Neural crest cell (in vitro differentiated cells): Measurements from ENCODE around the gene PTPRG. TPM values are rescaled to one million over a fixed set of nuclear protein-coding genes. Genes with fewer than 3 reads are reported as not detected.

Experiments used
- DNase-seq: peaks from one replicate; pipeline ENCODE4 v3.0.0; 2021; ENCODE audit warnings: low read depth, mixed read lengths, low spot score
- H3K27ac Mint-ChIP-seq: one replicate; pipeline ENCODE4 v1.8.0; 2021; ENCODE audit warnings: mild to moderate bottlenecking, mixed read lengths; ENCODE audit not compliant: unreplicated experiment
- H3K27me3 Mint-ChIP-seq: 2 replicates; pipeline ENCODE4 v1.8.0; 2021; ENCODE audit warnings: low read depth, mild to moderate bottlenecking, mixed read lengths
- H3K36me3 Mint-ChIP-seq: 2 replicates; pipeline ENCODE4 v1.8.0; 2021; ENCODE audit warnings: low read depth, mild to moderate bottlenecking, mixed read lengths
- H3K4me1 Mint-ChIP-seq: 2 replicates; pipeline ENCODE4 v1.8.0; 2021; ENCODE audit warnings: mixed read lengths
- H3K4me3 Mint-ChIP-seq: one replicate; pipeline ENCODE4 v1.8.0; 2021; ENCODE audit warnings: mild to moderate bottlenecking, mixed read lengths
- H3K9me3 Mint-ChIP-seq: 2 replicates; pipeline ENCODE4 v1.8.0; 2021; ENCODE audit warnings: mixed read lengths
- total RNA-seq: library from RNA; stranded (reverse); gene quantifications from 2 replicates; pipeline ENCODE4 v1.2.1, GENCODE V29; 2021
- TF ChIP-seq, protein P1 (sequence below): fragments of 200-600 bp; sonication (generic); conservative IDR thresholded peaks from 2 replicates; pipeline ENCODE4 v1.5.0; 2021; ENCODE audit warnings: antibody characterized with exemption, mild to moderate bottlenecking

PTPRG gene
- total RNA-seq, 1 donor from 2014 or later = 41.2 TPM

DNA sequence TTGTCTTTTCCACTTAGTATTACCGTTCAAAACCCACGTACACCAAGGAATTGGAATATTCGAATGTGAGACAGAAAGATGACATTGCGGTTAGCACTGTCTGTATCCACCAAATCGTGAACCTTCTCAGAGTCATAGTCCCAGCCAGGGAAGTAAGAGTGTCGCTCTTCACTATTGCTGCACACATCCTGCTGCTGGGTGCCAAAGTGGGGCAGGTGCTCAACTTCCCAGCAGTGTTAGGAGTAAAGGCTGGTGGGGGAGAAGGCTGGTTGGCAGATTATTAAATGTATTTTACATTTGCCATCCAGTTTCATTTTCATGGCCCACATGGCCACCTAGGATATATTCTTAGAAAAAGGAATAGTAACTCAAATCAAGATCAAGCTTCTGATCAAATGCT lies 65.1 kb downstream of the PTPRG start:
- DNase-seq = no peak
- no peaks in the 10 kb centered on the region for H3K27me3 Mint-ChIP-seq
- peaks cover 3% of the 10 kb centered on the region for H3K36me3 Mint-ChIP-seq
- TF ChIP-seq, protein P1, sequence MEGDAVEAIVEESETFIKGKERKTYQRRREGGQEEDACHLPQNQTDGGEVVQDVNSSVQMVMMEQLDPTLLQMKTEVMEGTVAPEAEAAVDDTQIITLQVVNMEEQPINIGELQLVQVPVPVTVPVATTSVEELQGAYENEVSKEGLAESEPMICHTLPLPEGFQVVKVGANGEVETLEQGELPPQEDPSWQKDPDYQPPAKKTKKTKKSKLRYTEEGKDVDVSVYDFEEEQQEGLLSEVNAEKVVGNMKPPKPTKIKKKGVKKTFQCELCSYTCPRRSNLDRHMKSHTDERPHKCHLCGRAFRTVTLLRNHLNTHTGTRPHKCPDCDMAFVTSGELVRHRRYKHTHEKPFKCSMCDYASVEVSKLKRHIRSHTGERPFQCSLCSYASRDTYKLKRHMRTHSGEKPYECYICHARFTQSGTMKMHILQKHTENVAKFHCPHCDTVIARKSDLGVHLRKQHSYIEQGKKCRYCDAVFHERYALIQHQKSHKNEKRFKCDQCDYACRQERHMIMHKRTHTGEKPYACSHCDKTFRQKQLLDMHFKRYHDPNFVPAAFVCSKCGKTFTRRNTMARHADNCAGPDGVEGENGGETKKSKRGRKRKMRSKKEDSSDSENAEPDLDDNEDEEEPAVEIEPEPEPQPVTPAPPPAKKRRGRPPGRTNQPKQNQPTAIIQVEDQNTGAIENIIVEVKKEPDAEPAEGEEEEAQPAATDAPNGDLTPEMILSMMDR = no peak
- H3K9me3 Mint-ChIP-seq = no peaks in the 10 kb centered on the region
- no peak overlapping the region for H3K27ac Mint-ChIP-seq
- peaks cover 11% of the 10 kb centered on the region for H3K4me1 Mint-ChIP-seq
- H3K4me3 Mint-ChIP-seq = no peak overlapping the region

DNA sequence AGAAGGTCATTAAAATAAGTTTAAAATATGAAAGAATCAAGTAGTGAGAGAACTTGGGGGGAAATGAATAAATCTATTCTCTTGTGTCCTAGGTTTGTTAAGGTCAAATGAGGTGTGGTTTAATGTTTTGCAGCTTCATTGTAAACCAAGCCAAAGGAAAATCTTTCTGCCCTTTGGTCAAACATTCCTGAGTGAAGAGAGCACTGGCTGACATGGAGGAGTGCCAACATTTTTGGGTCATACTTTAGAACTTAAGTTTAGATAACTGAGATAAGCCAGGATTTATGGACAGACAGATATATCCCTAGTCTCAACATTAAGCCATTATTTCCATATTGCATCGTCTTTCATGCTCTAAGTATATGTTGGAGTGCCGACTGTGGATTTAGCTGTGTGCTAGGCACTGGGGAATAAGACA lies 66.4 kb downstream of the PTPRG start:
- H3K4me3 Mint-ChIP-seq = no peak overlapping the region
- TF ChIP-seq, protein P1 = no peak
- no peak overlapping the region for H3K27ac Mint-ChIP-seq
- peaks cover 7% of the 10 kb centered on the region for H3K36me3 Mint-ChIP-seq
- DNase-seq = no peak
- H3K27me3 Mint-ChIP-seq = no peaks in the 10 kb centered on the region
- H3K4me1 Mint-ChIP-seq = peaks cover 11% of the 10 kb centered on the region
- peaks cover 2% of the 10 kb centered on the region for H3K9me3 Mint-ChIP-seq

DNA sequence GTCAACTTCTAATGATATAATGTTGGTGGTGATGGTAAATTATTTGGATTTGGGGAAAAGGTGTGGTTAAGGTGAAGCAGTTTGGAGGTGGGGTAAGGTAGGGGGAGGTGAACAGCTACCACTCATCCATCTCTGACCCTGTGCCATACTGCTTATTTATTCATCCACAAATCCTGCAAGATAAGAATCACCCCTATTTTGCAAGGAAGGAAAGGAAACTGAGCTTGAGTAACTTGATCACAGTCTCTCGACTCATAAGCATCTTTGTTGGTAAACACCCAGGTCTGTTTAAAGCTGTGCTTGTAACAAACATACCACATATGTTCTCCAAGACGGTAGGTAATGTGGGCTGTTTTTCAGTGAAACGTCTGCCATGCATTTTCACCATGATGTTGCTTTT lies 67.3 kb downstream of the PTPRG start:
- DNase-seq = no peak
- Mint-ChIP-seq H3K9me3 (peaks cover 6% of the 10 kb centered on the region), H3K4me1 (peaks cover 14% of the 10 kb centered on the region), H3K27ac (peak overlapping the region; percentile 35), H3K36me3 (peaks cover 6% of the 10 kb centered on the region), H3K4me3 (no peak overlapping the region), H3K27me3 (no peaks in the 10 kb centered on the region)
- TF ChIP-seq, protein P1 = no peak

DNA sequence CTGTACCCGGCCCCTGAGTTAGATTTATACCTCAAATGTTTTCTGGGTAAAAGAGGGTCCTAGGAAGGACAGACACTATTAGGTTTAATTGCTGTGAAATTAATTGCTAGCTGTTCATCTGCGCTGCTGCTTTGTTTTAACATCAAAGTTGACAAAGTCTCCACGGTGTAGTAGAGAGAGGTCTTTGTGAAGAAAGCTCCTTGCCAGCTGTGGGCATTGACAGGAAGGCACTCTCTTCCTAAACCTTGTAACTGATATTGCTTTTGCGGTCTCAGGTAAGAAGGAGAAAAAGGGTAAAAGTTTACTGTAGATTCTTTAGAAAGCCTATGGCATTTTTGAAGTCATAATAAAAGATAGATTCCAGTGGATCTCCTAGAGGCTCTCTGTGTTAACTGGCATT lies 68.1 kb downstream of the PTPRG start:
- H3K4me3 Mint-ChIP-seq = no peak overlapping the region
- peaks cover 6% of the 10 kb centered on the region for H3K9me3 Mint-ChIP-seq
- no peak for DNase-seq
- H3K27ac Mint-ChIP-seq = no peak overlapping the region
- H3K36me3 Mint-ChIP-seq = peaks cover 6% of the 10 kb centered on the region
- TF ChIP-seq, protein P1 = no peak
- no peaks in the 10 kb centered on the region for H3K27me3 Mint-ChIP-seq
- H3K4me1 Mint-ChIP-seq = peaks cover 14% of the 10 kb centered on the region

DNA sequence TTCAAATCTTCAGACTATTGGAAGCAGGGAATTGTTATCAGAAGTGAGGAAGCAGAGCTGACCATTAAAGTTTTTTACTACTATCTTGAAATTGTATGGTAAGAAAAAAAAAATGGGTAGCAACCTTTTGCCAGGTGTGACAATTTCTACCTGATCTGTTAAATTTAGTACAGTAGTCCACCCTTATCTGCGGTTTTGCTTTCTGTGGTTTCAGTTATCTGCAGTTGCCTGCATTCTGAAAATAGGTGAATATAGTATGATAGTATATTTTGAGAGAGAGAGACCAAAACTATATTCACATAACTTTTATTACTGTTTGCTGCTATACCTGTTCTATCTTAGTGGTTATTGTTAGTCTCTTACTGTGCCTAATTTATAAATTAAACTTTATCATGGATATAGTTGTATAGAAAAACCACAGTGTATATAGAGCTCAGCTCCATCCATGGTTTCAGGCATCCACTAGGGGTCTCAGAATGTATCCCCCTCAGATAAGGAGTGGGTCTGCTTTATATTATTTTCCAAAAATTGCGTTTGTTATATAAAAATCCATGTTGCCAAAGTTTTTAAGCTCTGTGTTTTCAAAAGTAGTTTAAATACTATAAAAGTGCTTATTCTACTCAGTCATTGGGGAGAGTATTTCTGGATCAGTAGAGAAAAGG lies 69.9 kb downstream of the PTPRG start:
- H3K4me1 Mint-ChIP-seq = peaks cover 14% of the 10 kb centered on the region

More for the DNA sequence above, 69.9 kb downstream of the PTPRG start:
- Mint-ChIP-seq H3K4me3 (no peak overlapping the region), H3K27me3 (no peaks in the 10 kb centered on the region), H3K36me3 (peaks cover 6% of the 10 kb centered on the region), H3K27ac (no peak overlapping the region), H3K9me3 (peaks cover 6% of the 10 kb centered on the region)
- TF ChIP-seq, protein P1 = no peak
- DNase-seq = no peak
